ENCODE measurements around the gene IFT88. TPM values are rescaled to one million over a fixed set of nuclear protein-coding genes. Genes with fewer than 3 reads are reported as not detected.

Gene IFT88
- total and polyA plus RNA-seq, 2 of the 8 experiments (the other 6 are each of a cell fraction or from before 2014, with no cell fraction given), result 1.7 to 5.8 TPM

GRCh38 chr13:20696073-20696472 is 129.1 kb downstream of the IFT88 start (continued):
- TF ChIP-seq TEAD4 (IDR thresholded peaks at IDR 0.05; ENCODE audit: low read depth, low read length) (no peak), CHD1 (IDR thresholded peaks at IDR 0.05; ENCODE audit: low read depth, low read length) (no peak)

Data from H1 (cell line).